ENCODE results near the gene OPRL1.

The OPRL1 gene

DNA sequence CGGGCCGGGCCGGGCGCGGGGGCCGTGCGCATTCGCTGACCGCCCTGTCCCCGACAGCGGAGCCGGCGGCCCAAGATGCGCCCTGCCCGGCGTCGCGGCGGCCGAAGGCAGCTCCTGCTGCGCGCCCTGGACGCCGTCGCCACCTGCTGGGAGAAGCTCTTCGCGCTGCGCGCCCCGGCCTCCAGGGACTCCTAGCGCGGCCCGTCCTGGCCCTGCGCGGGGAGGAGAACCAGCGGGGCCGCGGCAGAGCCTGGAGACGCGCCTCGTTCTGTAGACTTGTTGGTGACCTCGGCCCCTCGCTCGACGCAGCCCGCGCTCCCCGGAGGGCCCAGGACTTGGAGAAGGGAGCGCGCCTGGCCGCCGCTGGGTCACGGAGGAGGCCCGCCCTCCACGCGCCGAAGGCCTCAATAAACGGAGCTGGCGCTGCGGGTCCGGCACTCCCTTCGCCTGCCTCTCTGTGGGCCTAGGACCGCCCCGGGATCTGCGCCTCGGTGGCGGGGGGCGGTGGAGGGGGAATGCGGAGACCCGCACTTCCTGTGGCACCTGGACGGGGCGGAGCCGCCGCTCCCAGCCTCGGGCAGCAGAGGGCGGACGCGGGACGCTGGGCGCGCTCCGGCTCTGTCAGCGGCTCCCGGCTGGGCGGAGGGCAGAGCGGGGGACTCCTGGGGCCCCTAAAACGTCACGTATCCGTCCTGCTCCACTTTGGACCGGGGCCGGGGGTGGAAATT, 41.2 kb upstream of the OPRL1 start:
- H3K27ac ChIP-seq (ENCODE audit: insufficient read depth in 1 of 2, low read depth in 1 of 2, low read length in 2 of 2, poor library complexity in 1 of 2, severe bottlenecking in 2 of 2): no peak overlapping the region

GRCh38 chr20:64039293-64040160, 40.4 kb upstream of the OPRL1 start:
- Histone ChIP-seq H3K4me3 (ENCODE audit: control insufficient read depth in 1 of 7, extremely low read depth in 1 of 7, insufficient read depth in 4 of 7, low read depth in 2 of 7, low read length in 6 of 7) (peak overlapping the region in 4 of 7 experiments; percentile 21 to 78 (median 60)), H3K27ac (ENCODE audit: insufficient read depth in 1 of 2, low read depth in 1 of 2, low read length in 2 of 2, poor library complexity in 1 of 2, severe bottlenecking in 2 of 2) (no peak overlapping the region), H3K36me3 (ENCODE audit: control insufficient read depth in 4 of 4, insufficient read depth in 4 of 4, low read length in 3 of 4) (peaks cover 0 to 6% (median 5%) of the 10 kb centered on the region in 4 experiments), H3K27me3 (replicated peaks in 2 of 5; ENCODE audit: control insufficient read depth in 4 of 5, insufficient read depth in 5 of 5, low read length in 4 of 5) (peaks cover 0 to 8% (median 2%) of the 10 kb centered on the region in 5 experiments), H3K4me1 (ENCODE audit: control extremely low read depth in 1 of 4, control insufficient read depth in 4 of 4, insufficient read depth in 4 of 4, low read length in 3 of 4) (peaks cover 10 to 71% (median 66%) of the 10 kb centered on the region in 4 experiments), H3K9me3 (ENCODE audit: control extremely low read depth in 1 of 5, control insufficient read depth in 4 of 5, insufficient read depth in 2 of 5, low read depth in 1 of 5, low read length in 4 of 5) (no peaks in the 10 kb centered on the region)
- no peak for DNase-seq
- ChIA-PET POLR2A (interaction anchor here (1.3 to 1.8 kb wide), 6 partner anchors 10 to 43 kb away, joined by 3 to 9 read pairs (median 4); partner anchors contain the start of genes OPRL1, RGS19, SOX18 and TCEA2), CTCF (interaction anchor here (1.0 to 7.5 kb wide), 11 partner anchors 9 to 81 kb away, joined by 3 to 187 read pairs (median 7); partner anchors contain the start of genes PRPF6, RGS19, SAMD10 and SOX18)
- WGBS (ENCODE audit: insufficient coverage): 22% methylated on average over 13 of the region's 17 CpGs

More for the DNA sequence above, 41.2 kb upstream of the OPRL1 start:
- POLR2A ChIA-PET: interaction anchor here (1.0 to 1.8 kb wide), 8 partner anchors 11 to 81 kb away, joined by 3 to 9 read pairs (median 4); partner anchors contain the start of genes OPRL1, RGS19, SAMD10 and SOX18
- Histone ChIP-seq H3K9me3 (ENCODE audit: control extremely low read depth in 1 of 5, control insufficient read depth in 4 of 5, insufficient read depth in 2 of 5, low read depth in 1 of 5, low read length in 4 of 5) (no peaks in the 10 kb centered on the region), H3K4me3 (ENCODE audit: control insufficient read depth in 1 of 7, extremely low read depth in 1 of 7, insufficient read depth in 4 of 7, low read depth in 2 of 7, low read length in 6 of 7) (peak overlapping the region; percentile 21 to 78 (median 49)), H3K4me1 (ENCODE audit: control extremely low read depth in 1 of 4, control insufficient read depth in 4 of 4, insufficient read depth in 4 of 4, low read length in 3 of 4) (peaks cover 10 to 69% (median 63%) of the 10 kb centered on the region in 4 experiments), H3K27me3 (replicated peaks in 2 of 5; ENCODE audit: control insufficient read depth in 4 of 5, insufficient read depth in 5 of 5, low read length in 4 of 5) (peaks cover 0 to 8% (median 2%) of the 10 kb centered on the region in 5 experiments), H3K36me3 (ENCODE audit: control insufficient read depth in 4 of 4, insufficient read depth in 4 of 4, low read length in 3 of 4) (peaks cover 3 to 13% (median 12%) of the 10 kb centered on the region in 4 experiments)
- WGBS (ENCODE audit: insufficient coverage): under 1% methylated on average over 78 of the region's 91 CpGs
- DNase-seq: peak; percentile 60 to 80 (median 72)
- CTCF ChIA-PET: interaction anchor here (0.7 to 7.5 kb wide), 18 partner anchors 9 to 82 kb away, joined by 3 to 187 read pairs (median 5); partner anchors contain the start of genes PRPF6, RGS19, SAMD10 and SOX18

DNA sequence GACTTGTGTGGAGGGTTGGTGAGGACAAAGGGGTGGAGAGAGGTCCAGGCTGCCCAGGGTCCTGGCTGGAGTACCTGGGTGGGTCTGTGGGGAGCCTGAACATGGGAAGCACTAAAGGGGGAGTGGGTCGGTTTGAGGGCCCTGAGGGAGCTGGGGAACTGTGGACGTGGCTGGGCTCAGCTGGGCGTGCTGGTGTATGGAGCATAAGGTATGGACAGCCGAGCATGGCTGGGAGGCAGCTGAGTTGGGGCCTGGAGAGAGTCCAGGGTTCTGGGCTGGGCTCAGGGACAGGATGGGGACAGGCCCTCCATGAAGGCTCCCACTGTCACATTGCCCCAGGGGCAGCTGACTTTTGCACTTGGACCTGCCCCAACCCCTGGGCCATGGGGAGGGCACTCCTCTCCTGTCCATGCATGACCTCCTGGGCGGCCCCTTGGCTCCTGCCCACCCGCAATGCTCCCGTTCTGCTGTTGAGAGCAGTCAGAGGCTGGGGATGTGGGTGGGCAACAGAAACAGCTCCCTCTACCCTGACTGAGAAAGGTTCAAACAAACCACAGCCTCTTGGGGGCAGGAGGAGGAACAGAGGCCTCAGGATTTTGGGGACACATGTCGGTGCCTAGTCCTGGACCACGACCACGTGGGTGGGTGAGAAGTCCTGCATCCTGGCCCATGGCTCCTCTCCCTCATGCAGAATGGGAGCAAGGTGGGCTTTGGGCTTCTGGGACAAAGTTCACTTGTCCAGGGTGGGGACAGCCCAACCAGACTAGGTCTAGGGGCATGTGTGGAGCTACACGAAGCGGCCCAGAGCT, 39.4 kb upstream of the OPRL1 start:
- Histone ChIP-seq H3K9me3 (ENCODE audit: control extremely low read depth in 1 of 5, control insufficient read depth in 4 of 5, insufficient read depth in 2 of 5, low read depth in 1 of 5, low read length in 4 of 5) (no peaks in the 10 kb centered on the region), H3K27ac (ENCODE audit: insufficient read depth in 1 of 2, low read depth in 1 of 2, low read length in 2 of 2, poor library complexity in 1 of 2, severe bottlenecking in 2 of 2) (no peak overlapping the region), H3K27me3 (replicated peaks in 2 of 5; ENCODE audit: control insufficient read depth in 4 of 5, insufficient read depth in 5 of 5, low read length in 4 of 5) (peaks cover 0 to 8% (median 2%) of the 10 kb centered on the region in 5 experiments), H3K4me1 (ENCODE audit: control extremely low read depth in 1 of 4, control insufficient read depth in 4 of 4, insufficient read depth in 4 of 4, low read length in 3 of 4) (peaks cover 10 to 79% (median 74%) of the 10 kb centered on the region in 4 experiments), H3K36me3 (ENCODE audit: control insufficient read depth in 4 of 4, insufficient read depth in 4 of 4, low read length in 3 of 4) (no peaks in the 10 kb centered on the region), H3K4me3 (ENCODE audit: control insufficient read depth in 1 of 7, extremely low read depth in 1 of 7, insufficient read depth in 4 of 7, low read depth in 2 of 7, low read length in 6 of 7) (peak overlapping the region in 3 of 7 experiments; percentile 1 to 69 (median 43))
- WGBS (ENCODE audit: insufficient coverage): 81% methylated on average over 11 of the region's 12 CpGs
- ChIA-PET CTCF (interaction anchor here (1.1 to 7.5 kb wide), 7 partner anchors 15 to 80 kb away, joined by 3 to 187 read pairs (median 7); partner anchors contain the start of genes PRPF6, SAMD10, SOX18 and TCEA2), POLR2A (no interaction called here)
- DNase-seq: no peak

DNA sequence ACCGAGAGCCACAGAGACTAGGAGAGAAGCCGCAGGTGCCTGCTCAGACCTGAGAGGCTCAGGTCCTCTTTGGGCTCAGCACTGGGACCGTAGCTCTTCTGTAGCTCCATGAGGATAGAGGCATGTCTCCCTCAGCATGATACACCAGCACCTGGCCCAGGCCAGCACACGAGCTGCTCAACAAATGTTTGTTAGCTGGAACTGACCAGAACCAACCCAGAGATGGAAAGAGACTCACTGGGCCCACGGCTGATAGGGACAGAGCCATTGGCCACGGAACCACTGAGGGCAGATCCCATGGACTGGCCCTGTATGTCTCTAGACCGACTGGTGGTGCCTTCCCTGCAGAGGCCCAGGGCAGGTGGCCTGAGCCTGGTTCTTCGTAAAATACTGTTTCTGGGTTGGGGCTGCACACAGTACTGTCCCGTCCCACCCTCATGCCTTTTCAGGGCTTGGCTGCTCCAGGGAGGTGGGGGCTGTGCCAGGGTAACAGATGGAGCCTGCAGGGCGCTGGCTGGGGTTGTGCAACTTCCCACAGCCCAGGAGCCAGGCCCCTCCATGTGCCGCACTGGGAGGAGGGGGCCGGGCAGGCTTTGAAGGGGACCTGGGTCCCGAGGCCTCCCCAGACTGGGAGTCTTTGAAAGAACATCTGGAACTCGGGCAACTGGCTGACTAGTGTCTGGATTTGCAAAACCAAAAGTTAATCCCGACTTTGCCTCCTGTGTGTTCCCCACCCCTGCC, 38.7 kb upstream of the OPRL1 start:
- Histone ChIP-seq H3K36me3 (ENCODE audit: control insufficient read depth in 4 of 4, insufficient read depth in 4 of 4, low read length in 3 of 4) (no peaks in the 10 kb centered on the region), H3K4me3 (ENCODE audit: control insufficient read depth in 1 of 7, extremely low read depth in 1 of 7, insufficient read depth in 4 of 7, low read depth in 2 of 7, low read length in 6 of 7) (peak overlapping the region in 4 of 7 experiments; percentile 43 to 69 (median 58)), H3K27ac (ENCODE audit: insufficient read depth in 1 of 2, low read depth in 1 of 2, low read length in 2 of 2, poor library complexity in 1 of 2, severe bottlenecking in 2 of 2) (no peak overlapping the region), H3K27me3 (replicated peaks in 2 of 5; ENCODE audit: control insufficient read depth in 4 of 5, insufficient read depth in 5 of 5, low read length in 4 of 5) (peaks cover 0 to 8% (median 2%) of the 10 kb centered on the region in 5 experiments), H3K4me1 (ENCODE audit: control extremely low read depth in 1 of 4, control insufficient read depth in 4 of 4, insufficient read depth in 4 of 4, low read length in 3 of 4) (peaks cover 10 to 79% (median 75%) of the 10 kb centered on the region in 4 experiments), H3K9me3 (ENCODE audit: control extremely low read depth in 1 of 5, control insufficient read depth in 4 of 5, insufficient read depth in 2 of 5, low read depth in 1 of 5, low read length in 4 of 5) (no peaks in the 10 kb centered on the region)
- ChIA-PET CTCF (interaction anchor here (0.8 to 7.5 kb wide), 6 partner anchors 9 to 80 kb away, joined by 3 to 187 read pairs (median 5); partner anchors contain the start of genes SOX18 and TCEA2), POLR2A (interaction anchor here (0.8 kb wide), 1 partner anchor 37 kb away, joined by 3 read pairs; no protein-coding TSS in a partner anchor)
- 54% methylated on average over 12 of the region's 15 CpGs for WGBS (ENCODE audit: insufficient coverage)
- peak in 1 of 3 donors; percentile 44 for DNase-seq

- DNase-seq: no peak
- H3K4me3 ChIP-seq (ENCODE audit: control insufficient read depth in 1 of 7, extremely low read depth in 1 of 7, insufficient read depth in 4 of 7, low read depth in 2 of 7, low read length in 6 of 7): peak overlapping the region in 5 of 7 experiments; percentile 1 to 69 (median 51)
- WGBS (ENCODE audit: insufficient coverage): 2% methylated on average over 5 of the region's 11 CpGs
Measured at GRCh38 chr20:64041781-64042053, 38.2 kb upstream of the OPRL1 start.

More at GRCh38 chr20:64041781-64042053, 38.2 kb upstream of the OPRL1 start:
- Histone ChIP-seq H3K27ac (ENCODE audit: insufficient read depth in 1 of 2, low read depth in 1 of 2, low read length in 2 of 2, poor library complexity in 1 of 2, severe bottlenecking in 2 of 2) (no peak overlapping the region), H3K36me3 (ENCODE audit: control insufficient read depth in 4 of 4, insufficient read depth in 4 of 4, low read length in 3 of 4) (no peaks in the 10 kb centered on the region), H3K4me1 (ENCODE audit: control extremely low read depth in 1 of 4, control insufficient read depth in 4 of 4, insufficient read depth in 4 of 4, low read length in 3 of 4) (peaks cover 10 to 77% (median 71%) of the 10 kb centered on the region in 4 experiments), H3K27me3 (replicated peaks in 2 of 5; ENCODE audit: control insufficient read depth in 4 of 5, insufficient read depth in 5 of 5, low read length in 4 of 5) (peaks cover 0 to 8% (median 2%) of the 10 kb centered on the region in 5 experiments), H3K9me3 (ENCODE audit: control extremely low read depth in 1 of 5, control insufficient read depth in 4 of 5, insufficient read depth in 2 of 5, low read depth in 1 of 5, low read length in 4 of 5) (no peaks in the 10 kb centered on the region)
- CTCF ChIA-PET: interaction anchor here (0.8 to 7.5 kb wide), 4 partner anchors 10 to 35 kb away, joined by 3 to 187 read pairs (median 5); partner anchors contain the start of genes SOX18 and TCEA2
- POLR2A ChIA-PET: interaction anchor here (0.8 kb wide), 1 partner anchor 36 kb away, joined by 3 read pairs; no protein-coding TSS in a partner anchor

All from common myeloid progenitor, CD34-positive (primary cell).